Upper lobe of right lung (tissue), 1 donor: ENCODE measurements around the gene ADAMTS6. TPM values are rescaled to one million over a fixed set of nuclear protein-coding genes. Genes with fewer than 3 reads are reported as not detected.

Experiments used
- ATAC-seq: fragments of 200-7000 bp; cut with Tn5 transposase; one replicate; pipeline ENCODE4 v1.9.1; 2020; ENCODE audit warnings: mild to moderate bottlenecking, moderate library complexity
- DNase-seq: peaks from one replicate; pipeline ENCODE4 v3.0.0-alpha.2; 2020
- H3K27ac ChIP-seq: fragments of 200-600 bp; one replicate; pipeline ENCODE4 v1.8.0; 2022
- H3K27me3 ChIP-seq: fragments of 200-600 bp; one replicate; pipeline ENCODE4 v1.8.0; 2022; ENCODE audit warnings: mild to moderate bottlenecking
- H3K36me3 ChIP-seq: fragments of 200-600 bp; one replicate; pipeline ENCODE4 v1.8.0; 2022
- H3K4me1 ChIP-seq: fragments of 200-600 bp; one replicate; pipeline ENCODE4 v1.8.0; 2022
- H3K4me3 ChIP-seq: fragments of 200-600 bp; one replicate; pipeline ENCODE4 v1.8.0; 2022; ENCODE audit warnings: mild to moderate bottlenecking
- H3K9me3 ChIP-seq: fragments of 200-600 bp; one replicate; pipeline ENCODE4 v1.8.0; 2022
- CTCF ChIP-seq: fragments of 200-600 bp; IDR thresholded peaks from one replicate; pipeline ENCODE4 v1.8.0; 2022; ENCODE audit warnings: antibody characterized with exemption
- intact Hi-C: fragments of 100-400 bp; cut with DNase I; formaldehyde crosslinking; loops from one replicate; pipeline ENCODE4 v1.11.0; 2022
- total RNA-seq: library from RNA; stranded (reverse); fragmentation: NEBNext Ultra II Directional; extraction: Animal tissue kit (Norgen Biotek cat#: 25700); gene quantifications from one replicate; pipeline ENCODE4 v1.2.1, GENCODE V29; 2021
- donor health status: DM: no; HTN: yes; CAD: no; lungs with severe emphysema.

The ADAMTS6 gene
- total RNA-seq, 1 donor from 2014 or later = 2.3 TPM

GRCh38 chr5:65157906-65158603 is 323.7 kb downstream of the ADAMTS6 start:
- Histone ChIP-seq H3K4me3 (no peak overlapping the region), H3K4me1 (no peaks in the 10 kb centered on the region), H3K36me3 (no peaks in the 10 kb centered on the region), H3K9me3 (no peaks in the 10 kb centered on the region), H3K27ac (no peak overlapping the region), H3K27me3 (no peaks in the 10 kb centered on the region)
- intact Hi-C loops = no loop called here
- no peak for TF ChIP-seq CTCF
- ATAC-seq (no peak), DNase-seq (no peak)

GRCh38 chr5:65156933-65157332 is 324.8 kb downstream of the ADAMTS6 start:
- H3K9me3 ChIP-seq = no peaks in the 10 kb centered on the region
- H3K4me1 ChIP-seq = no peaks in the 10 kb centered on the region
- no peak overlapping the region for H3K27ac ChIP-seq
- DNase-seq (no peak), ATAC-seq (no peak)
- no peaks in the 10 kb centered on the region for H3K36me3 ChIP-seq
- no peak for TF ChIP-seq CTCF
- no peak overlapping the region for H3K4me3 ChIP-seq
- intact Hi-C loops = no loop called here
- H3K27me3 ChIP-seq = no peaks in the 10 kb centered on the region

- no peak overlapping the region for H3K27ac ChIP-seq
- no peaks in the 10 kb centered on the region for H3K4me1 ChIP-seq
- DNase-seq (no peak), ATAC-seq (no peak)
- H3K36me3 ChIP-seq = no peaks in the 10 kb centered on the region
- H3K4me3 ChIP-seq = no peak overlapping the region
- no peaks in the 10 kb centered on the region for H3K9me3 ChIP-seq
- TF ChIP-seq CTCF = no peak
- intact Hi-C loops = no loop called here
- no peaks in the 10 kb centered on the region for H3K27me3 ChIP-seq
These were observed 329.6 kb downstream of the ADAMTS6 start for GRCh38 chr5:65152131-65152530.

GRCh38 chr5:65151614-65152013 is 330.1 kb downstream of the ADAMTS6 start:
- TF ChIP-seq CTCF = no peak
- H3K9me3 ChIP-seq = no peaks in the 10 kb centered on the region
- no peaks in the 10 kb centered on the region for H3K4me1 ChIP-seq
- no peak overlapping the region for H3K27ac ChIP-seq
- DNase-seq = no peak
- no peak overlapping the region for H3K4me3 ChIP-seq
- H3K36me3 ChIP-seq = no peaks in the 10 kb centered on the region
- intact Hi-C loops = no loop called here
- no peaks in the 10 kb centered on the region for H3K27me3 ChIP-seq
- ATAC-seq = no peak

GRCh38 chr5:65150599-65151304 is 331.0 kb downstream of the ADAMTS6 start:
- H3K4me3 ChIP-seq = no peak overlapping the region
- no peaks in the 10 kb centered on the region for H3K9me3 ChIP-seq
- DNase-seq (no peak), ATAC-seq (no peak)
- intact Hi-C loops = no loop called here
- TF ChIP-seq CTCF = no peak
- H3K27ac ChIP-seq = no peak overlapping the region
- H3K36me3 ChIP-seq = no peaks in the 10 kb centered on the region
- H3K4me1 ChIP-seq = no peaks in the 10 kb centered on the region
- no peaks in the 10 kb centered on the region for H3K27me3 ChIP-seq
